AG04449 (cell line): ENCODE measurements around the gene SPTBN5.
A peak's percentile ranks its signal among the peaks of the same experiment; 100 is the strongest.

Experiments
- CTCF ChIA-PET: fragments of 350-600 bp; formaldehyde crosslinking; extraction: SDS; loops from one replicate; lab custom pipeline; 2021; ENCODE audit warnings: antibody characterized with exemption; lab: Yijun Ruan, JAX
- POLR2A ChIA-PET: fragments of 400-600, 350-600 bp; formaldehyde crosslinking; extraction: SDS; loops from one replicate; lab custom pipeline; 2020; ENCODE audit warnings: antibody characterized with exemption, inconsistent platforms; lab: Yijun Ruan, JAX
- DNase-seq: peaks from one replicate; pipeline ENCODE4 v3.0.0-alpha.2; 2010; ENCODE audit warnings: low read depth, low spot score
- H3K4me3 ChIP-seq: 2 replicates; pipeline ENCODE4 v1.5.1; 2011; ENCODE audit warnings: low read depth, mild to moderate bottlenecking, control low read depth, low read length
- TF ChIP-seq, protein P1 (sequence below): IDR thresholded peaks from one replicate; pipeline ENCODE4 v1.5.1; 2011; ENCODE audit warnings: mild to moderate bottlenecking, moderate library complexity, low read length, control low read depth, inconsistent platforms; ENCODE audit not compliant: insufficient read depth; ENCODE audit errors: missing control alignments

SPTBN5 gene

DNA sequence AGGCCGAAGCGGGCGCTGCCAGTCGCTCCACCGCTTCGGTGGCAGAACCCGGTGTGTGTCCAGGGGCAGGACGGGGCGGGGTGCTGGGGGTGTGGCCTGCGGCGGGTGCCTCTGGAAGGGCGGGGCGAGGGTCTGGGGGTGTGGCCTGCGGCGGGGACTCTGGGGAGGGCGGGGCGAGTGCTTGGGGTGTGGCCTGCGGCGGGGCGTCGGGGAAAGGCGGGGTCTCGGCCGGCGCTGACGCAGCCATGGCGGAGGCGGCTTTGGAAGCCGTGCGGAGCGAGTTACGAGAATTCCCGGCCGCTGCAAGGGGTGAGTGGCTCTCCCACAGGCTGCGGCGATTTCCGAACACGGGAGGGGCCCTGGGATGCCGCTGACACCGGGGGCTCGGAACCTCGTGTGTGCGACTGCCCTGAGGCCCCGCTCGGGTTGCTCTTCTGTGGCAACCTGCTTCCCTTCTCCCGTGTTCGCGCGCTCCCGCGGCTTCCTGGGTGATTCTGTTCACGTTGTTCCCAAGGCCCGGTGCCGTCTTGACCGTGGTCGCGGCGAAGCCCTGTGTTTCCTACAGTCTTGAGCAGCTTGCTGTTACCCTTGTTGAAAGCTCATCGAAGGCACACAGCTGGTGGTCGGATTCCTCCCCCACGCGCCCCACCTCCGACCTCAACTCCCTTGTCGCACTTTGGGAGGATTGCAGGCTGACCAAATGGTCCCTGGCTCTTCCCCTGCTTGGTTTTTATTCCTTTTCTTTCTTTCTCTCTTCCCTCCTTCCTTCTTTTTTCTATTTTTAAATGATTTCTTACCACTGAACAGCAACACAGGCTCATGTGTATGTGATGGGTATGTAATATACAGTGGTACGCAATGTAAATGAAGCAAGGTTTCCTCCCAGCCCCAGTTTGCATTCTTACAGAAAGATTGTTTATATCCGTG, 65.7 kb downstream of the SPTBN5 start, which contains the start of gene JMJD7:
JMJD7 (plus strand) TSS at position 213 of the 927 bp plus-strand sequence; CDS start at position 246, 33 bp downstream.
- peak; percentile 17 for DNase-seq
- ChIA-PET POLR2A (no interaction called here), CTCF (interaction anchor here (0.9 to 9.2 kb wide), 3 partner anchors 17 to 79 kb away, joined by 3 to 98 read pairs (median 5); no protein-coding TSS in a partner anchor)
- peak within 1 kb of the TSS; percentile 93 for H3K4me3 ChIP-seq
- TF ChIP-seq, protein P1, sequence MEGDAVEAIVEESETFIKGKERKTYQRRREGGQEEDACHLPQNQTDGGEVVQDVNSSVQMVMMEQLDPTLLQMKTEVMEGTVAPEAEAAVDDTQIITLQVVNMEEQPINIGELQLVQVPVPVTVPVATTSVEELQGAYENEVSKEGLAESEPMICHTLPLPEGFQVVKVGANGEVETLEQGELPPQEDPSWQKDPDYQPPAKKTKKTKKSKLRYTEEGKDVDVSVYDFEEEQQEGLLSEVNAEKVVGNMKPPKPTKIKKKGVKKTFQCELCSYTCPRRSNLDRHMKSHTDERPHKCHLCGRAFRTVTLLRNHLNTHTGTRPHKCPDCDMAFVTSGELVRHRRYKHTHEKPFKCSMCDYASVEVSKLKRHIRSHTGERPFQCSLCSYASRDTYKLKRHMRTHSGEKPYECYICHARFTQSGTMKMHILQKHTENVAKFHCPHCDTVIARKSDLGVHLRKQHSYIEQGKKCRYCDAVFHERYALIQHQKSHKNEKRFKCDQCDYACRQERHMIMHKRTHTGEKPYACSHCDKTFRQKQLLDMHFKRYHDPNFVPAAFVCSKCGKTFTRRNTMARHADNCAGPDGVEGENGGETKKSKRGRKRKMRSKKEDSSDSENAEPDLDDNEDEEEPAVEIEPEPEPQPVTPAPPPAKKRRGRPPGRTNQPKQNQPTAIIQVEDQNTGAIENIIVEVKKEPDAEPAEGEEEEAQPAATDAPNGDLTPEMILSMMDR: no peak

DNA sequence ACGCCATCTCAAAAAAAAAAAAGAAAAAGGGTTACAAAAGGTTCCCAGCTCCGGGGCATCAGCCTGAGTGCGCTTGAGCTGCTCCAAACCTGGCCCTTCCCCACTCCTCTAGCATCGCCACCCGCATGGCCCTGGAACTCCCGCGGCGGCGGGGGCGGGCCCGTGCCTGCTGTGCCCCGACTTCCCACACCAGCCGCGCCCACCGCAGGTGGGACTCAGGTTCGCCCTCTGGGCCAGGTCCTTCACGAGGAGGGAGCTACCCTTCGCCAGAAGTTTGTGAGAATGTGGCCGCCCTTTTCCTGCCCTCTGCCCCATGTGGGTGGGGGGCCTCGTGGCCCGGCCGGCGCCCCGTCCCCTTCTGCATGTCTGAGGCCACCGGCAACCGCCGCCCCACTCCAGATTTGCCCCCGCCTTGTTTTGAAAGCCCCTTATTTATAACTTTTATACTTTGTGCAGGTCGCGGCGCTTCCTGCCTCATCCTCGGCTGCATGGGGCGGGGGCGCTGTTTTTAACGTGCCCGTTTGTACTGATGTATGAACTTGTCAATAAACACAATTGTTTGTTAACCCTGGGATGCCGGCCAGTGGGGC, 66.5 kb downstream of the SPTBN5 start:
- DNase-seq: no peak
- peak overlapping the region; percentile 93 for H3K4me3 ChIP-seq
- ChIA-PET CTCF (interaction anchor here (1.1 to 9.2 kb wide), 4 partner anchors 9 to 77 kb away, joined by 3 to 98 read pairs (median 14); partner anchors contain the start of gene MAPKBP1), POLR2A (no interaction called here)
- TF ChIP-seq, protein P1: no peak

DNA sequence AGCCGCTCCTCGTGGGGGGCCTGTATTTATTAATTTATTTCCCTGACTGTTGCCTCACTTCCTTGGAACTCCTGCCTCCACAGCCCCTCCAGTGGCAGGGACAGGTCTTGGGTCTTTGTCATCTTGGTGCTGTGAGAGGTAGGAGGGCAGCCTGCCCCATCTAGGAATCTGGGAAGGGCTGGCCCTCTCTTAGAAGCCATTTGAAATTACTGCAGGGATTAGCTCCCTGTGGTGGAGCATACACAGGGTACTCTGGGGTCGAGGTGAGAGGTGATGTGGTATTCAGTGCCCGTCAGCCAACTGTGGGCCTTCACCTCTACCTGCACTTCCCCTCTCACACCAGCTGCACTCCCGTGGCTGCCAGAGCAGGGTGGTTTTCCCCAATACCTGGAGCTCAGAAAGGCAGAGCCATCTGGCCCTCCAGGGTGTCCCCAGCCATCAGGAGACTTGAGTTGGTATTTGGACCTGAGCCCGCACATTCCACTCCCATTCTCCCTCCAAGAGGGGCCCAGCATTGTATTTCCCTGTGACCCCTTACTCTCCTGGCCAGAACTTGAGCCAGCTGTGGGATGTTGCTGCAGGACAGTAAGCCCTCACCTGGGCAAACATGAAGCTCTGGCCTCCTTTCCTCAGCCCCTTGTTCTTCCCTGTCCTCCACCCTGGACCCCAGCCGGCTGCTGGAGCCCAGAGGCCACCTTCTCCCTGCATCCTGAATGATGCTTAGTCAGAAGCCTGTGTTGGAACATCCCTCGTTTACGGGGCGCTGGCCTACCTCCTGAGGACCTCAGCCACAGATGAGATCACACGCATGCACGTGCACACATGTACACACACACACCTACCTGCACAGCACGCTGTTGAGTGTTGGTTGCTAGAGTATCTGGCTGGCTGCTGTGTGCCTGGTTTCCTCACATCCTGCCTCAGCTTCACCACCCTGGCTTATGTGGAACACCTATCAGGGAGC, 68.0 kb downstream of the SPTBN5 start:
- no peak overlapping the region for H3K4me3 ChIP-seq
- DNase-seq: no peak
- POLR2A ChIA-PET: no interaction called here
- CTCF ChIA-PET: interaction anchor here (1.7 to 9.2 kb wide), 3 partner anchors 8 to 52 kb away, joined by 4 to 98 read pairs (median 24); partner anchors contain the start of gene MAPKBP1
- TF ChIP-seq, protein P1: no peak

DNA sequence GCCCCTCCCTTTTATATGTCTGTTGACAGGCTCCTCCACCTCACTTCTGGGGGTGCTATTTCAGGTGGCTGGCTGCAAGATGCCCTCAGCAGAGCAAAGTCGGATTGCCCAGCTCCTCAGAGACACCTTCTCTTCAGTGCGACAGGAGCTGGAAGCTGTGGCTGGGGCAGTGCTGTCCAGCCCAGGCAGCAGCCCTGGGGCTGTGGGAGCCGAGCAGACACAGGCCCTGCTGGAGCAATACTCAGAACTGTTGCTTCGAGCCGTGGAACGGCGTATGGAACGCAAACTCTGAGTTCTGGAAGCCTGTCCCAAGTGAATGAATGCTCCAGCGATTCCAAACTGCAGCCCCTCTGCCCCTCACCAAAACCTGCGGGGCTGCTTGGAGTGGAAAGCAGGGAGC, 68.7 kb downstream of the SPTBN5 start:
- ChIA-PET POLR2A (no interaction called here), CTCF (interaction anchor here (1.1 to 9.2 kb wide), 3 partner anchors 11 to 51 kb away, joined by 3 to 98 read pairs (median 24); partner anchors contain the start of gene MAPKBP1)
- no peak for DNase-seq
- TF ChIP-seq, protein P1: no peak
- H3K4me3 ChIP-seq: no peak overlapping the region

DNA sequence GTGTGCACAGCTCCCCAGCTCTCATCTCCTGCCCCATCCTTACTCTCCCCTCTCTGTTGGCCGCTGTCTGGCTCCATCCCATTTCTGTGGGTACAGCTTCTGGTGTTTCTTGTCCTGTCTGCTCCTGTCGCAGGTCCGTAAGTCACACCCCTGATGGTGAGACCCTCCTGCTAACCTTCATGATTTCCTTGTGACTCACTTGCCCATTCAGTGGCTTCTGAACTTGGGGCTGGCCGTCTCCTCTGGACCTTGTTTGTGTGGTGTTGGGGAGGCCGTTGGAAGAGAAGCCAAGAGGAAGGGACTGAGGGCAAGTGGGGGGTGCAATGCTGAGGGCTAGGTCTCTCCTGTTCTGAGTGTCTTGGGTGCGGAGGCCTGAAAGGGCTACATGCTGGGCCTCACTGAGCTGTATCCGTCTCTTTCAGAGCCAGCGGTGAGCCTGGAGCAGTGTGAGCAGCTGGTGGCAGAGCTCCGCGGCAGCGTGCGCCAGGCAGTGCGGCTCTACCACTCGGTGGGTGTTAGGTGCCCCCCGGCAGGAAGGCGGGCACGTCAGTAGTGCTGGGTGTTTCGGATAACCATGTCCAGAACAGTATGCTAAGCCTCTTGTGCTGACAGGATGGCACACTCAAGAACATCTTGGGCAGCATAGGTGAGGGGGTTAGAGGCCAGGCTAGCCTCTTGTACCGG, 69.6 kb downstream of the SPTBN5 start:
- POLR2A ChIA-PET: no interaction called here
- CTCF ChIA-PET: interaction anchor here (0.9 to 9.2 kb wide), 4 partner anchors 10 to 80 kb away, joined by 3 to 98 read pairs (median 14); partner anchors contain the start of gene MAPKBP1
- H3K4me3 ChIP-seq: no peak overlapping the region
- TF ChIP-seq, protein P1: no peak
- DNase-seq: no peak
